Endothelial cell of umbilical vein (primary cell): ENCODE measurements around the gene SSMEM1. TPM values are rescaled to one million over a fixed set of nuclear protein-coding genes. Genes with fewer than 3 reads are reported as not detected.

Experiments used
- BruUV-seq: library from RNA; stranded (reverse); fragments of 400-500 nt; replicated peaks from 2 replicates; lab custom pipeline; 2021; lab: Mats Ljungman, UMichigan
- CTCF ChIA-PET: fragments of 300-600, 350-600 bp; sonication (Branson Sonifier 250); formaldehyde crosslinking; loops from one replicate; lab custom pipeline; 2021; ENCODE audit warnings: antibody characterized with exemption, inconsistent platforms; lab: Charles Lee
- POLR2A ChIA-PET: fragments of 300-600, 350-600 bp; sonication (Branson Sonifier 250); formaldehyde crosslinking; loops from one replicate; lab custom pipeline; 2021; ENCODE audit warnings: antibody characterized with exemption, inconsistent platforms; lab: Charles Lee
- DNase-seq: peaks from one replicate; pipeline ENCODE4 v3.0.0-alpha.2; 2011; ENCODE audit warnings: low read depth, low spot score
- FAIRE-seq: peaks from 2 replicates; lab custom pipeline; 2011; peaks lifted over from hg19 to GRCh38; lab: Jason Lieb, UNC
- H2AFZ ChIP-seq: 2 replicates; pipeline ENCODE4 v1.6.0; 2012; ENCODE audit warnings: low read depth, low read length, control low read depth, inconsistent platforms
- H3K27ac ChIP-seq: 2 replicates; pipeline ENCODE4 v1.5.1; 2011; ENCODE audit warnings: low read depth, mild to moderate bottlenecking, control low read depth, low read length, moderate library complexity; ENCODE audit not compliant: insufficient read depth
- H3K27me3 ChIP-seq, 2 experiments: 2 replicates each; pipeline versions ENCODE4 v1.6.0 to v1.6.1; 2011; ENCODE audit warnings: low read length in 2 of 2, mixed read lengths in 1 of 2; ENCODE audit not compliant: control insufficient read depth in 2 of 2, insufficient read depth in 2 of 2
- H3K36me3 ChIP-seq, 2 experiments: 2 replicates in 1 of 2; 3 replicates in 1 of 2; pipeline ENCODE4 v1.5.1; 2011; ENCODE audit warnings: low read length in 2 of 2, mild to moderate bottlenecking in 1 of 2, moderate library complexity in 1 of 2; ENCODE audit not compliant: control insufficient read depth in 2 of 2, insufficient read depth in 2 of 2; ENCODE audit errors: extremely low read depth in 1 of 2
- H3K4me1 ChIP-seq: 3 replicates; pipeline ENCODE4 v1.5.1; 2011; ENCODE audit warnings: mild to moderate bottlenecking, low read length; ENCODE audit not compliant: control insufficient read depth, insufficient read depth; ENCODE audit errors: extremely low read depth
- H3K4me2 ChIP-seq: 2 replicates; pipeline ENCODE4 v1.6.1; 2011; ENCODE audit warnings: low read length, control low read depth, mixed read lengths; ENCODE audit not compliant: insufficient read depth
- H3K4me3 ChIP-seq, 3 experiments: fragments of 200-600 bp in 1 of 3; sonication (generic), shearing (Covaris generic) in 1 of 3; replicated peaks in 1 of 3; 2 replicates each; pipeline ENCODE4 v1.5.1; 2011 to 2016; ENCODE audit warnings: control low read depth in 3 of 3, low read length in 3 of 3, mild to moderate bottlenecking in 2 of 3, inconsistent platforms in 1 of 3, low read depth in 1 of 3, moderate library complexity in 1 of 3; ENCODE audit not compliant: insufficient read depth in 1 of 3
- H3K79me2 ChIP-seq: 2 replicates; pipeline ENCODE4 v1.6.0; 2012; ENCODE audit warnings: low read length, inconsistent platforms; ENCODE audit not compliant: control insufficient read depth, insufficient read depth
- H3K9ac ChIP-seq: replicated peaks from 2 replicates; pipeline ENCODE3; 2011; ENCODE audit warnings: low read length, control low read depth; ENCODE audit not compliant: insufficient read depth; ENCODE audit errors: extremely low read depth
- H3K9me1 ChIP-seq: replicated peaks from 3 replicates; pipeline ENCODE4 v1.6.0; 2011; ENCODE audit warnings: mild to moderate bottlenecking, low read length; ENCODE audit not compliant: control insufficient read depth, insufficient read depth; ENCODE audit errors: extremely low read depth
- H3K9me3 ChIP-seq: replicated peaks from 2 replicates; pipeline ENCODE4 v1.5.1; 2012; ENCODE audit warnings: low read length, inconsistent platforms; ENCODE audit not compliant: control insufficient read depth, insufficient read depth
- H4K20me1 ChIP-seq: replicated peaks from 2 replicates; pipeline ENCODE3; 2011; ENCODE audit warnings: mild to moderate bottlenecking, low read length; ENCODE audit not compliant: control insufficient read depth, insufficient read depth; ENCODE audit errors: extremely low read depth
- EZH2 ChIP-seq: IDR thresholded peaks from 2 replicates; pipeline ENCODE4 v1.6.1; 2012; ENCODE audit warnings: borderline replicate concordance, low read depth, mild to moderate bottlenecking, moderate library complexity, low read length, inconsistent platforms; ENCODE audit not compliant: severe bottlenecking
- FOS ChIP-seq: IDR thresholded peaks from 2 replicates; pipeline ENCODE4 v1.6.1; 2011; ENCODE audit warnings: mild to moderate bottlenecking, low read length, moderate library complexity, borderline replicate concordance; ENCODE audit not compliant: insufficient read depth
- GATA2 ChIP-seq: IDR thresholded peaks from 2 replicates; pipeline ENCODE4 v1.7.0; 2011; ENCODE audit warnings: low read depth, mild to moderate bottlenecking, moderate library complexity, mixed read lengths, low read length; ENCODE audit not compliant: insufficient read length, insufficient read depth
- JUN ChIP-seq: IDR thresholded peaks from 2 replicates; pipeline ENCODE4 v1.6.1; 2011; ENCODE audit warnings: borderline replicate concordance, low read depth; ENCODE audit not compliant: insufficient read length, insufficient read depth
- MYC ChIP-seq: IDR thresholded peaks from one replicate; pipeline ENCODE4 v1.6.1; 2011; ENCODE audit warnings: mild to moderate bottlenecking, low read depth, low read length
- POLR2A ChIP-seq: IDR thresholded peaks from 2 replicates; pipeline ENCODE4 v1.6.1; 2012; ENCODE audit warnings: low read depth, mild to moderate bottlenecking, control low read depth, low read length
- POLR2AphosphoS5 ChIP-seq: IDR thresholded peaks from 2 replicates; pipeline ENCODE4 v1.6.1; 2012; ENCODE audit warnings: low read depth, mild to moderate bottlenecking, control low read depth, low read length, moderate library complexity; ENCODE audit not compliant: insufficient read depth
- dilution Hi-C: fragments of 300-500 bp; cut with MboI; formaldehyde crosslinking; loops from one replicate; pipeline ENCODE4 v1.15.0; 2019; ENCODE audit warnings: low sequenced_read_pairs; ENCODE audit not compliant: extremely low pct_ligation_motif_present
- intact Hi-C: fragments of 100-400 bp; cut with micrococcal nuclease; formaldehyde crosslinking; loops from one replicate; pipeline ENCODE4 v1.10.0; 2022
- polyA plus RNA-seq, 4 experiments: library from polyadenylated mRNA; depleted of rRNA in 3 of 4; stranded (reverse) in 3 of 4; unstranded in 1 of 4; fragments of >200 nt; gene quantifications; 2 replicates each; pipeline versions ENCODE4 v1.2.1 to v1.2.3, GENCODE V29; 2011 to 2012; ENCODE audit warnings: missing spikeins in 1 of 4
- total RNA-seq: library from RNA; stranded (reverse); gene quantifications from 2 replicates; pipeline ENCODE4 v1.2.3, GENCODE V29; 2021
- TF ChIP-seq, protein P1 (sequence below), 2 donors: IDR thresholded peaks; 1 replicate in 1 of 2; 2 replicates in 1 of 2; pipeline ENCODE4 v1.5.1; 2011; ENCODE audit warnings: low read length in 2 of 2, mild to moderate bottlenecking in 2 of 2, moderate library complexity in 2 of 2, control low read depth in 1 of 2, inconsistent platforms in 1 of 2, low read depth in 1 of 2; ENCODE audit not compliant: insufficient read depth in 1 of 2; ENCODE audit errors: extremely low read depth in 1 of 2
- TF ChIP-seq, protein P2 (sequence below): IDR thresholded peaks from 2 replicates; pipeline ENCODE4 v1.6.1; 2011; ENCODE audit not compliant: insufficient read depth, insufficient read length

Gene SSMEM1
- total and polyA plus RNA-seq, 2 donors (not counting 3 experiments of a cell fraction or from before 2014, with no cell fraction given): not detected

DNA sequence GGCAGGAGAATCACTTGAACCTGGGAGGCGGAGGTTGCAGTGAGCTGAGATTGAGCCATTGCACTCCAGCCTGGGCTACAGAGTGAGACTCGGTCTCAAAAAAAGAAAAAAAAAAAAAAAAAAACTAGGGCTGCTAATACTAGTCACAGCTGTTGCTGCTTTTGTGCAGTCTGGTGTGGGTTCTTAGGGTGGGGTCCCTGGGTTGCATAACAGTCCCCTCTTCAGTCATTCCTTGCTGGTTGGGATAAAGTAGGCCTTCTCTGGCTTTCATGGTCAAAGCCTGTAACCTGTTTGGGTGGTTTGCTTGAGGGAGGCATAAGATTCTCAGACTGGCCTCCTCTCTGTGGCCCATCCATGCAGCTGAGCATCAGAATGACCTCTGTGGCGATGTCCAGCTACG lies 14.1 kb downstream of the SSMEM1 start:
- TF ChIP-seq MYC (no peak), EZH2 (no peak), POLR2A (no peak), POLR2AphosphoS5 (no peak), FOS (no peak), JUN (no peak), GATA2 (no peak)
- TF ChIP-seq, protein P1, sequence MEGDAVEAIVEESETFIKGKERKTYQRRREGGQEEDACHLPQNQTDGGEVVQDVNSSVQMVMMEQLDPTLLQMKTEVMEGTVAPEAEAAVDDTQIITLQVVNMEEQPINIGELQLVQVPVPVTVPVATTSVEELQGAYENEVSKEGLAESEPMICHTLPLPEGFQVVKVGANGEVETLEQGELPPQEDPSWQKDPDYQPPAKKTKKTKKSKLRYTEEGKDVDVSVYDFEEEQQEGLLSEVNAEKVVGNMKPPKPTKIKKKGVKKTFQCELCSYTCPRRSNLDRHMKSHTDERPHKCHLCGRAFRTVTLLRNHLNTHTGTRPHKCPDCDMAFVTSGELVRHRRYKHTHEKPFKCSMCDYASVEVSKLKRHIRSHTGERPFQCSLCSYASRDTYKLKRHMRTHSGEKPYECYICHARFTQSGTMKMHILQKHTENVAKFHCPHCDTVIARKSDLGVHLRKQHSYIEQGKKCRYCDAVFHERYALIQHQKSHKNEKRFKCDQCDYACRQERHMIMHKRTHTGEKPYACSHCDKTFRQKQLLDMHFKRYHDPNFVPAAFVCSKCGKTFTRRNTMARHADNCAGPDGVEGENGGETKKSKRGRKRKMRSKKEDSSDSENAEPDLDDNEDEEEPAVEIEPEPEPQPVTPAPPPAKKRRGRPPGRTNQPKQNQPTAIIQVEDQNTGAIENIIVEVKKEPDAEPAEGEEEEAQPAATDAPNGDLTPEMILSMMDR (IDR thresholded peaks at IDR 0.05; ENCODE audit: extremely low read depth in 1 of 2, insufficient read depth in 1 of 2, low read depth in 1 of 2, low read length in 2 of 2): no peak
- TF ChIP-seq, protein P2, sequence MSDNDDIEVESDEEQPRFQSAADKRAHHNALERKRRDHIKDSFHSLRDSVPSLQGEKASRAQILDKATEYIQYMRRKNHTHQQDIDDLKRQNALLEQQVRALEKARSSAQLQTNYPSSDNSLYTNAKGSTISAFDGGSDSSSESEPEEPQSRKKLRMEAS: no peak
- H3K4me2 ChIP-seq: no peak overlapping the region
- BruUV-seq: no TSS peak
- H3K9me3 ChIP-seq: no peaks in the 10 kb centered on the region
- no peak overlapping the region for H3K4me3 ChIP-seq
- no peaks in the 10 kb centered on the region for H3K36me3 ChIP-seq
- intact Hi-C loops (no loop called here), dilution Hi-C loops (no loop called here)
- no peak overlapping the region for H2AFZ ChIP-seq
- H4K20me1 ChIP-seq: no peaks in the 10 kb centered on the region
- CTCF ChIA-PET: interaction anchor here (0.7 kb wide), 1 partner anchor 268 kb away, joined by 3 read pairs; no protein-coding TSS in a partner anchor
- POLR2A ChIA-PET: no interaction called here
- H3K9me1 ChIP-seq: no peaks in the 10 kb centered on the region
- no peak overlapping the region for H3K9ac ChIP-seq
- DNase-seq: no peak
- FAIRE-seq: no peak
- no peak overlapping the region for H3K27ac ChIP-seq
- H3K4me1 ChIP-seq: no peaks in the 10 kb centered on the region
- H3K27me3 ChIP-seq: peaks cover 0 to 3% of the 10 kb centered on the region in 2 experiments
- no peaks in the 10 kb centered on the region for H3K79me2 ChIP-seq
